ENCODE measurements around the gene MEIOB.
"Not testable (repeated sequence)": the region's sequence is repeated elsewhere in the genome, so short reads cannot be mapped to it uniquely, and the experiment has no call there.

MEIOB gene

GRCh38 chr16:1908983-1909382 lies 37.0 kb upstream of the MEIOB start:
- no peak overlapping the region for H3K4me3 ChIP-seq (ENCODE audit: low read length)
- no peak for DNase-seq (ENCODE audit: low read depth, low spot score)

GRCh38 chr16:1908184-1908583 lies 36.2 kb upstream of the MEIOB start:
- DNase-seq (ENCODE audit: low read depth, low spot score) = no peak
- H3K4me3 ChIP-seq (ENCODE audit: low read length) = no peak overlapping the region

GRCh38 chr16:1907226-1907860 lies 35.4 kb upstream of the MEIOB start:
- H3K4me3 ChIP-seq (ENCODE audit: low read length) = no peak overlapping the region
- DNase-seq (ENCODE audit: low read depth, low spot score) = no peak

GRCh38 chr16:1906846-1907165 lies 34.8 kb upstream of the MEIOB start:
- H3K4me3 ChIP-seq (ENCODE audit: low read length) = no peak overlapping the region
- no peak for DNase-seq (ENCODE audit: low read depth, low spot score)

GRCh38 chr16:1906055-1906845 lies 34.3 kb upstream of the MEIOB start:
- no peak overlapping the region for H3K4me3 ChIP-seq (ENCODE audit: low read length)
- DNase-seq (ENCODE audit: low read depth, low spot score) = no peak

- DNase-seq (ENCODE audit: low read depth, low spot score) = no peak
- no peak overlapping the region for H3K4me3 ChIP-seq (ENCODE audit: low read length)
Observed at GRCh38 chr16:1903845-1904840, 32.2 kb upstream of the MEIOB start.

- no peak overlapping the region for H3K4me3 ChIP-seq (ENCODE audit: low read length)
- no peak for DNase-seq (ENCODE audit: low read depth, low spot score)
Observed at GRCh38 chr16:1903220-1903574, 31.2 kb upstream of the MEIOB start.

- no peak for DNase-seq (ENCODE audit: low read depth, low spot score)
Observed at GRCh38 chr16:1902547-1903219, 30.7 kb upstream of the MEIOB start.

GRCh38 chr16:1900452-1900774 lies 28.4 kb upstream of the MEIOB start:
- no peak overlapping the region for H3K4me3 ChIP-seq (ENCODE audit: low read length)

More at GRCh38 chr16:1902547-1903219, 30.7 kb upstream of the MEIOB start:
- no peak overlapping the region for H3K4me3 ChIP-seq (ENCODE audit: low read length)

GRCh38 chr16:1899641-1900451 lies 27.9 kb upstream of the MEIOB start:
- no peak for DNase-seq (ENCODE audit: low read depth, low spot score)
- no peak overlapping the region for H3K4me3 ChIP-seq (ENCODE audit: low read length)

More at GRCh38 chr16:1900452-1900774, 28.4 kb upstream of the MEIOB start:
- DNase-seq (ENCODE audit: low read depth, low spot score) = no peak

GRCh38 chr16:1897692-1898091 lies 25.7 kb upstream of the MEIOB start:
- DNase-seq (ENCODE audit: low read depth, low spot score); H3K4me3 ChIP-seq (ENCODE audit: low read length): not testable (repeated sequence)

GRCh38 chr16:1895949-1896675 lies 24.1 kb upstream of the MEIOB start:
- no peak overlapping the region for H3K4me3 ChIP-seq (ENCODE audit: low read length)
- DNase-seq (ENCODE audit: low read depth, low spot score) = no peak

GRCh38 chr16:1895068-1895467 lies 23.1 kb upstream of the MEIOB start:
- no peak for DNase-seq (ENCODE audit: low read depth, low spot score)
- no peak overlapping the region for H3K4me3 ChIP-seq (ENCODE audit: low read length)

- no peak overlapping the region for H3K4me3 ChIP-seq (ENCODE audit: low read length)
- no peak for DNase-seq (ENCODE audit: low read depth, low spot score)
Observed at GRCh38 chr16:1890708-1891050, 18.7 kb upstream of the MEIOB start.

- no peak for DNase-seq (ENCODE audit: low read depth, low spot score)
- H3K4me3 ChIP-seq (ENCODE audit: low read length) = no peak overlapping the region
Observed at GRCh38 chr16:1890024-1890707, 18.2 kb upstream of the MEIOB start.

- no peak for DNase-seq (ENCODE audit: low read depth, low spot score)
- H3K4me3 ChIP-seq (ENCODE audit: low read length) = no peak overlapping the region
Observed at GRCh38 chr16:1887711-1888354, 15.9 kb upstream of the MEIOB start.

- no peak overlapping the region for H3K4me3 ChIP-seq (ENCODE audit: low read length)
- no peak for DNase-seq (ENCODE audit: low read depth, low spot score)
Observed at GRCh38 chr16:1884889-1885288, 12.9 kb upstream of the MEIOB start.
